Astrocyte (in vitro differentiated cells and primary cell): ENCODE measurements around the gene ZNF827.

ENCODE experiments used
- CTCF ChIP-seq: IDR thresholded peaks from 2 replicates; pipeline ENCODE4 v1.5.1; 2011; ENCODE audit warnings: low read depth, mild to moderate bottlenecking, inconsistent platforms, low read length, moderate library complexity; ENCODE audit not compliant: insufficient read depth
- EZH2 ChIP-seq: IDR thresholded peaks from 2 replicates; pipeline ENCODE4 v1.6.1; 2012; ENCODE audit warnings: mild to moderate bottlenecking, low read length, inconsistent platforms; ENCODE audit not compliant: insufficient read depth

GRCh38 chr4:145859926-145860325 is 78.7 kb downstream of the ZNF827 start:
- TF ChIP-seq CTCF (no peak), EZH2 (no peak)
